HL-60 (cell line): ENCODE results near the gene TRDN.

ENCODE experiments used
- DNase-seq, 2 experiments: peaks; one replicate each; pipeline ENCODE4 v3.0.0-alpha.2; 2010 to 2020; ENCODE audit warnings: low read depth in 1 of 2, low spot score in 1 of 2
- H3K27ac ChIP-seq: fragments of 250-450 bp; sonication (Bioruptor Pico); replicated peaks from 2 replicates; pipeline ENCODE4 v1.5.1; 2020; ENCODE audit warnings: mild to moderate bottlenecking, moderate library complexity
- H3K27me3 ChIP-seq: fragments of 250-450 bp; sonication (Bioruptor Pico); 2 replicates; pipeline ENCODE4 v1.5.1; 2021; ENCODE audit warnings: mild to moderate bottlenecking, moderate library complexity; ENCODE audit not compliant: insufficient read depth, poor library complexity, severe bottlenecking
- H3K4me3 ChIP-seq: replicated peaks from 2 replicates; pipeline ENCODE4 v1.5.1; 2011; ENCODE audit warnings: mild to moderate bottlenecking, control low read depth, low read length; ENCODE audit not compliant: insufficient read depth
- CTCF ChIP-seq: IDR thresholded peaks from one replicate; pipeline ENCODE4 v1.5.1; 2011; ENCODE audit warnings: low read length, control low read depth, inconsistent platforms; ENCODE audit not compliant: insufficient read depth
- GABPA ChIP-seq: IDR thresholded peaks from 2 replicates; pipeline ENCODE4 v1.6.1; 2012; ENCODE audit warnings: low read depth
- POLR2AphosphoS5 ChIP-seq: IDR thresholded peaks from 2 replicates; pipeline ENCODE4 v1.6.1; 2012; ENCODE audit warnings: low read depth
- REST ChIP-seq: IDR thresholded peaks from 2 replicates; pipeline ENCODE4 v1.6.1; 2012; ENCODE audit warnings: low read depth; ENCODE audit not compliant: insufficient replicate concordance
- SPI1 ChIP-seq: IDR thresholded peaks from 2 replicates; pipeline ENCODE4 v1.6.1; 2012; ENCODE audit warnings: low read depth, mild to moderate bottlenecking, borderline replicate concordance

Gene TRDN

GRCh38 chr6:123393331-123393730, 243.4 kb downstream of the TRDN start:
- DNase-seq = no peak
- Histone ChIP-seq H3K27ac (no peak overlapping the region), H3K27me3 (no peaks in the 10 kb centered on the region), H3K4me3 (no peak overlapping the region)
- TF ChIP-seq CTCF (no peak), SPI1 (no peak), POLR2AphosphoS5 (no peak), GABPA (no peak)

GRCh38 chr6:123383718-123384117, 253.0 kb downstream of the TRDN start:
- TF ChIP-seq SPI1 = no peak
- TF ChIP-seq REST = no peak
- no peak for TF ChIP-seq GABPA
- TF ChIP-seq POLR2AphosphoS5 = no peak
- no peak for TF ChIP-seq CTCF
- no peak for DNase-seq
- Histone ChIP-seq H3K4me3 (no peak overlapping the region), H3K27ac (no peak overlapping the region), H3K27me3 (no peaks in the 10 kb centered on the region)

- Histone ChIP-seq H3K27me3 (no peaks in the 10 kb centered on the region), H3K27ac (no peak overlapping the region), H3K4me3 (no peak overlapping the region)
- no peak for DNase-seq
- TF ChIP-seq SPI1 (no peak), CTCF (no peak), GABPA (no peak), POLR2AphosphoS5 (no peak), REST (no peak)
Measured at GRCh38 chr6:123380257-123380656, 256.5 kb downstream of the TRDN start.

- no peak for DNase-seq
- Histone ChIP-seq H3K27me3 (no peaks in the 10 kb centered on the region), H3K4me3 (no peak overlapping the region), H3K27ac (no peak overlapping the region)
- no peak for TF ChIP-seq GABPA
- no peak for TF ChIP-seq REST
- TF ChIP-seq CTCF = no peak
- no peak for TF ChIP-seq SPI1
- no peak for TF ChIP-seq POLR2AphosphoS5
Measured at GRCh38 chr6:123372737-123373136, 264.0 kb downstream of the TRDN start.
